ENCODE results near the gene PTPRU.

- TF ChIP-seq CTCF (IDR thresholded peaks at IDR 0.05) = no peak
- TF ChIP-seq POLR2A (IDR thresholded peaks at IDR 0.05) = no peak
- no peak for TF ChIP-seq EP300 (IDR thresholded peaks at IDR 0.05)
Measured at GRCh38 chr1:29279406-29279805, 43.1 kb downstream of the PTPRU start.

All from upper lobe of left lung (tissue), 4 donors.